OCI-LY3 (cell line): Measurements from ENCODE around the gene CAMTA1.

Experiments used
- H2AFZ ChIP-seq: fragments of 200-600, 300-600 bp; shearing (Covaris generic); 2 replicates; pipeline ENCODE4 v1.6.0; 2014; ENCODE audit warnings: antibody characterized with exemption, low read depth, low read length
- H3K27ac ChIP-seq: fragments of 200-600, 300-600 bp; sonication (generic); 2 replicates; pipeline ENCODE4 v1.5.1; 2014; ENCODE audit warnings: mild to moderate bottlenecking, low read length, moderate library complexity, mixed read lengths
- H3K27me3 ChIP-seq: fragments of 200-600, 300-600 bp; sonication (generic); 2 replicates; pipeline ENCODE4 v1.6.1; 2014; ENCODE audit warnings: low read depth, low read length, mixed read lengths
- H3K36me3 ChIP-seq: fragments of 200-600, 300-600 bp; sonication (generic); replicated peaks from 2 replicates; pipeline ENCODE3; 2014; ENCODE audit warnings: low read depth, low read length, mixed read lengths
- H3K4me1 ChIP-seq: fragments of 300-600, 200-600 bp; sonication (generic); 2 replicates; pipeline ENCODE4 v1.6.1; 2014; ENCODE audit warnings: low read length, mixed read lengths
- H3K4me2 ChIP-seq: fragments of 200-600, 300-600 bp; sonication (generic); 2 replicates; pipeline ENCODE4 v1.6.1; 2014; ENCODE audit warnings: low read length, mixed read lengths
- H3K4me3 ChIP-seq: fragments of 300-600, 200-600 bp; sonication (generic); 2 replicates; pipeline ENCODE4 v1.5.1; 2014; ENCODE audit warnings: antibody characterized with exemption, mild to moderate bottlenecking, low read length, moderate library complexity
- H3K79me2 ChIP-seq: fragments of 300-600, 200-600 bp; shearing (Covaris generic); 2 replicates; pipeline ENCODE4 v1.6.1; 2014; ENCODE audit warnings: mild to moderate bottlenecking, low read length, mixed read lengths
- H3K9ac ChIP-seq: fragments of 300-600, 200-600 bp; shearing (Covaris generic); 2 replicates; pipeline ENCODE4 v1.6.0; 2014; ENCODE audit warnings: mild to moderate bottlenecking, low read length, moderate library complexity
- H3K9me3 ChIP-seq: fragments of 200-600, 300-600 bp; shearing (Covaris generic); 2 replicates; pipeline ENCODE4 v1.6.1; 2014; ENCODE audit warnings: low read length, mixed read lengths; ENCODE audit not compliant: insufficient read depth
- H4K20me1 ChIP-seq: fragments of 200-600, 300-600 bp; sonication (generic); 2 replicates; pipeline ENCODE4 v1.6.1; 2016; ENCODE audit warnings: low read length, mixed read lengths; ENCODE audit not compliant: insufficient read depth
- CTCF ChIP-seq: fragments of 200-600, 300-600 bp; sonication (generic); IDR thresholded peaks from 2 replicates; pipeline ENCODE4 v1.5.1; 2014; ENCODE audit warnings: antibody characterized with exemption, low read length, low read depth
- EZH2phosphoT487 ChIP-seq: fragments of 200-600 bp; shearing (Covaris generic); IDR thresholded peaks from 2 replicates; pipeline ENCODE4 v1.6.1; 2018; ENCODE audit warnings: antibody characterized with exemption, mixed run types, low read depth

Gene CAMTA1

GRCh38 chr1:6911974-6912373, 126.7 kb downstream of the CAMTA1 start:
- Histone ChIP-seq H3K4me3 (no peak overlapping the region), H3K79me2 (no peaks in the 10 kb centered on the region), H3K4me1 (peaks cover 1% of the 10 kb centered on the region), H3K4me2 (no peak overlapping the region), H3K9ac (no peak overlapping the region), H3K9me3 (no peaks in the 10 kb centered on the region), H3K27me3 (no peaks in the 10 kb centered on the region), H4K20me1 (no peaks in the 10 kb centered on the region), H3K27ac (no peak overlapping the region), H2AFZ (no peak overlapping the region), H3K36me3 (no peaks in the 10 kb centered on the region)
- no peak for TF ChIP-seq EZH2phosphoT487
- TF ChIP-seq CTCF: no peak

GRCh38 chr1:6912518-6912917, 127.3 kb downstream of the CAMTA1 start:
- H3K9me3 ChIP-seq: no peaks in the 10 kb centered on the region
- no peak overlapping the region for H3K9ac ChIP-seq
- no peak overlapping the region for H3K4me2 ChIP-seq
- no peaks in the 10 kb centered on the region for H3K27me3 ChIP-seq
- H3K4me1 ChIP-seq: no peaks in the 10 kb centered on the region
- TF ChIP-seq EZH2phosphoT487 (no peak), CTCF (no peak)
- H3K27ac ChIP-seq: no peak overlapping the region
- H4K20me1 ChIP-seq: no peaks in the 10 kb centered on the region
- no peak overlapping the region for H2AFZ ChIP-seq
- no peaks in the 10 kb centered on the region for H3K36me3 ChIP-seq
- H3K79me2 ChIP-seq: no peaks in the 10 kb centered on the region
- H3K4me3 ChIP-seq: no peak overlapping the region

- TF ChIP-seq EZH2phosphoT487: no peak
- TF ChIP-seq CTCF: no peak
- H3K4me3 ChIP-seq: no peak overlapping the region
- no peak overlapping the region for H2AFZ ChIP-seq
- no peaks in the 10 kb centered on the region for H3K27me3 ChIP-seq
- no peaks in the 10 kb centered on the region for H3K9me3 ChIP-seq
- no peaks in the 10 kb centered on the region for H3K4me1 ChIP-seq
- H3K27ac ChIP-seq: no peak overlapping the region
- H4K20me1 ChIP-seq: no peaks in the 10 kb centered on the region
- H3K4me2 ChIP-seq: no peak overlapping the region
- H3K79me2 ChIP-seq: no peaks in the 10 kb centered on the region
- H3K9ac ChIP-seq: no peak overlapping the region
- no peaks in the 10 kb centered on the region for H3K36me3 ChIP-seq
These were observed 127.8 kb downstream of the CAMTA1 start for GRCh38 chr1:6913086-6913485.

GRCh38 chr1:6914706-6915105, 129.5 kb downstream of the CAMTA1 start:
- Histone ChIP-seq H3K9ac (no peak overlapping the region), H3K27ac (no peak overlapping the region), H3K36me3 (no peaks in the 10 kb centered on the region), H3K4me3 (no peak overlapping the region), H3K9me3 (no peaks in the 10 kb centered on the region), H3K79me2 (no peaks in the 10 kb centered on the region), H3K4me2 (no peak overlapping the region), H2AFZ (no peak overlapping the region), H3K4me1 (no peaks in the 10 kb centered on the region), H3K27me3 (no peaks in the 10 kb centered on the region), H4K20me1 (no peaks in the 10 kb centered on the region)
- TF ChIP-seq EZH2phosphoT487 (no peak), CTCF (no peak)
